IMR-90 (cell line): ENCODE results near the gene TBC1D10A. TPM values are rescaled to one million over a fixed set of nuclear protein-coding genes. Genes with fewer than 3 reads are reported as not detected.

ENCODE experiments used
- ATAC-seq: fragments of 200-7000 bp; cut with Tn5 transposase; 2 replicates; pipeline ENCODE4 v1.9.1; 2020; ENCODE audit warnings: low read depth, mild to moderate bottlenecking, moderate library complexity
- BruUV-seq: library from RNA; stranded (reverse); fragments of 400-500 nt; replicated peaks from 2 replicates; lab custom pipeline; 2021; lab: Mats Ljungman, UMichigan
- CTCF ChIA-PET: fragments of 300-600 bp; formaldehyde crosslinking; extraction: SDS; loops from one replicate; lab custom pipeline; 2021; ENCODE audit warnings: antibody characterized with exemption; lab: Yijun Ruan, JAX
- POLR2A ChIA-PET: fragments of 300-600 bp; sonication (Branson Sonifier 250); formaldehyde crosslinking; loops from one replicate; lab custom pipeline; 2022; ENCODE audit warnings: antibody characterized with exemption; ENCODE audit not compliant: unreplicated experiment; lab: Charles Lee
- DNase-seq: peaks from one replicate; pipeline ENCODE4 v3.0.0; 2013
- H2AFZ ChIP-seq: replicated peaks from 2 replicates; pipeline ENCODE3; 2013; ENCODE audit warnings: low read length, mild to moderate bottlenecking; ENCODE audit not compliant: poor library complexity
- H2AK5ac ChIP-seq: 2 replicates; pipeline ENCODE4 v1.6.1; 2013; ENCODE audit warnings: low read depth, low read length, inconsistent platforms
- H2AK9ac ChIP-seq: replicated peaks from 2 replicates; pipeline ENCODE3; 2013; ENCODE audit warnings: mild to moderate bottlenecking, low read depth, low read length, moderate library complexity; ENCODE audit not compliant: poor library complexity
- H2BK120ac ChIP-seq: 2 replicates; pipeline ENCODE4 v1.6.1; 2013; ENCODE audit warnings: low read depth, low read length, inconsistent platforms
- H2BK15ac ChIP-seq: 3 replicates; pipeline ENCODE4 v1.6.1; 2013; ENCODE audit warnings: low read depth, low read length, inconsistent platforms
- H2BK20ac ChIP-seq: 2 replicates; pipeline ENCODE4 v1.6.1; 2013; ENCODE audit warnings: low read depth, mild to moderate bottlenecking, inconsistent platforms, low read length, moderate library complexity
- H2BK5ac ChIP-seq: 2 replicates; pipeline ENCODE4 v1.6.1; 2013; ENCODE audit warnings: mild to moderate bottlenecking, low read depth, low read length, inconsistent platforms; ENCODE audit not compliant: poor library complexity, severe bottlenecking
- H3K14ac ChIP-seq: replicated peaks from 2 replicates; pipeline ENCODE4 v1.6.1; 2013; ENCODE audit warnings: low read depth, low read length, inconsistent platforms
- H3K18ac ChIP-seq: 2 replicates; pipeline ENCODE4 v1.6.1; 2013; ENCODE audit warnings: low read depth, low read length, control low read depth
- H3K23ac ChIP-seq: 2 replicates; pipeline ENCODE4 v1.6.1; 2013; ENCODE audit warnings: low read depth, low read length, inconsistent platforms
- H3K27ac ChIP-seq: 2 replicates; pipeline ENCODE4 v1.5.1; 2013; ENCODE audit warnings: mild to moderate bottlenecking, control low read depth, low read length; ENCODE audit not compliant: insufficient read depth
- H3K27me3 ChIP-seq: 2 replicates; pipeline ENCODE4 v1.6.1; 2013; ENCODE audit warnings: low read length; ENCODE audit not compliant: control insufficient read depth, insufficient read depth
- H3K36me3 ChIP-seq: 2 replicates; pipeline ENCODE4 v1.6.1; 2013; ENCODE audit warnings: low read length, mixed read lengths; ENCODE audit not compliant: control insufficient read depth, insufficient read depth
- H3K4ac ChIP-seq: 2 replicates; pipeline ENCODE4 v1.6.1; 2013; ENCODE audit warnings: low read depth, low read length, inconsistent platforms
- H3K4me1 ChIP-seq: 2 replicates; pipeline ENCODE4 v1.6.1; 2013; ENCODE audit warnings: low read length, mixed read lengths; ENCODE audit not compliant: control insufficient read depth, insufficient read depth
- H3K4me2 ChIP-seq: 2 replicates; pipeline ENCODE4 v1.6.1; 2013; ENCODE audit warnings: low read depth, mild to moderate bottlenecking, control low read depth, low read length, moderate library complexity
- H3K4me3 ChIP-seq: 2 replicates; pipeline ENCODE4 v1.5.1; 2013; ENCODE audit warnings: low read depth, mild to moderate bottlenecking, control low read depth, low read length, moderate library complexity; ENCODE audit not compliant: insufficient read depth
- H3K56ac ChIP-seq: 2 replicates; pipeline ENCODE4 v1.6.1; 2013; ENCODE audit warnings: low read length, inconsistent platforms; ENCODE audit not compliant: insufficient read depth; ENCODE audit errors: extremely low read depth
- H3K79me1 ChIP-seq, 2 experiments: 2 replicates each; pipeline ENCODE4 v1.6.1; 2013; ENCODE audit warnings: low read length in 2 of 2, inconsistent platforms in 1 of 2, low read depth in 1 of 2
- H3K9ac ChIP-seq: 2 replicates; pipeline ENCODE4 v1.6.1; 2013; ENCODE audit warnings: low read depth, low read length, control low read depth
- H3K9me1 ChIP-seq: 2 replicates; pipeline ENCODE4 v1.6.1; 2013; ENCODE audit warnings: low read length, inconsistent platforms; ENCODE audit not compliant: insufficient read depth
- H3K9me3 ChIP-seq: 2 replicates; pipeline ENCODE4 v1.6.1; 2013; ENCODE audit warnings: low read length; ENCODE audit not compliant: control insufficient read depth, insufficient read depth
- H4K20me1 ChIP-seq: 2 replicates; pipeline ENCODE4 v1.6.1; 2013; ENCODE audit warnings: low read length, inconsistent platforms; ENCODE audit not compliant: insufficient read depth
- H4K5ac ChIP-seq: 2 replicates; pipeline ENCODE4 v1.6.1; 2013; ENCODE audit warnings: mild to moderate bottlenecking, low read depth, low read length, control low read depth
- H4K8ac ChIP-seq, 2 experiments: 2 replicates each; pipeline ENCODE4 v1.6.1; 2013; ENCODE audit warnings: low read depth in 2 of 2, low read length in 2 of 2, control low read depth in 1 of 2, inconsistent platforms in 1 of 2
- H4K91ac ChIP-seq: 2 replicates; pipeline ENCODE4 v1.6.1; 2013; ENCODE audit warnings: low read depth, low read length, inconsistent platforms; ENCODE audit not compliant: insufficient read depth
- BHLHE40 ChIP-seq: fragments of 150-350 bp; IDR thresholded peaks from 2 replicates; pipeline ENCODE4 v1.6.1; 2016; ENCODE audit warnings: mild to moderate bottlenecking, low read depth, low read length
- CEBPB ChIP-seq: IDR thresholded peaks from 2 replicates; pipeline ENCODE4 v1.6.1; 2012; ENCODE audit warnings: low read depth, low read length, improper control_type of control experiment
- CHD1 ChIP-seq: IDR thresholded peaks from 2 replicates; pipeline ENCODE4 v1.6.1; 2012; ENCODE audit warnings: low read depth, low read length, improper control_type of control experiment
- FOS ChIP-seq: fragments of 150-350 bp; IDR thresholded peaks from 2 replicates; pipeline ENCODE4 v1.6.1; 2016; ENCODE audit warnings: low read depth, low read length
- NFE2L2 ChIP-seq: fragments of 150-350 bp; IDR thresholded peaks from 2 replicates; pipeline ENCODE4 v1.6.1; 2016; ENCODE audit warnings: low read depth, mild to moderate bottlenecking, low read length
- WGBS, 2 experiments: methylation state at CpG; one replicate each; pipeline versions ENCODE4 v1.1.5 to v1.1.7; 2013; ENCODE audit warnings: missing lambda C conversion rate in 2 of 2; ENCODE audit not compliant: insufficient read length in 1 of 2; ENCODE audit errors: extremely low coverage in 2 of 2; 5-methylcytosine and 5-hydroxymethylcytosine counted together
- dilution Hi-C: fragments of 300-500 bp; cut with HindIII; formaldehyde crosslinking; loops from one replicate; pipeline ENCODE4 v1.14.3; 2018; ENCODE audit warnings: low sequenced_read_pairs; ENCODE audit not compliant: unreplicated experiment
- in situ Hi-C: fragments of 300-500 bp; cut with MboI; formaldehyde crosslinking; loops from 3 replicates; pipeline ENCODE4 v1.14.3; 2019; ENCODE audit warnings: low sequenced_read_pairs, inconsistent platforms, mixed read lengths
- intact Hi-C: fragments of 100-400 bp; cut with micrococcal nuclease; formaldehyde crosslinking; loops from 2 replicates; pipeline ENCODE4 v1.10.0; 2022
- polyA plus RNA-seq, 3 experiments: library from polyadenylated mRNA; depleted of rRNA; stranded (reverse); fragments of >200 nt; gene quantifications; 2 replicates each; pipeline ENCODE4 v1.2.3, GENCODE V29; 2012; ENCODE audit warnings: low replicate concordance in 1 of 3
- total RNA-seq: library from RNA; depleted of rRNA; stranded (reverse); fragments of >200 nt; gene quantifications from 2 replicates; pipeline ENCODE4 v1.2.3, GENCODE V29; 2012
- TF ChIP-seq, protein P1 (sequence below): conservative IDR thresholded peaks from 2 replicates; pipeline ENCODE4 v1.5.1; 2012; ENCODE audit warnings: mild to moderate bottlenecking, low read depth, low read length, improper control_type of control experiment
- TF ChIP-seq, protein P2 (sequence below): fragments of 150-350 bp; IDR thresholded peaks from 2 replicates; pipeline ENCODE4 v1.6.1; 2016; ENCODE audit warnings: low read depth, mild to moderate bottlenecking, low read length, moderate library complexity, borderline replicate concordance

TBC1D10A gene
- total and polyA plus RNA-seq, 2 of the 4 experiments (the other 2 are of a cell fraction) = 16.3 to 33.1 TPM

DNA sequence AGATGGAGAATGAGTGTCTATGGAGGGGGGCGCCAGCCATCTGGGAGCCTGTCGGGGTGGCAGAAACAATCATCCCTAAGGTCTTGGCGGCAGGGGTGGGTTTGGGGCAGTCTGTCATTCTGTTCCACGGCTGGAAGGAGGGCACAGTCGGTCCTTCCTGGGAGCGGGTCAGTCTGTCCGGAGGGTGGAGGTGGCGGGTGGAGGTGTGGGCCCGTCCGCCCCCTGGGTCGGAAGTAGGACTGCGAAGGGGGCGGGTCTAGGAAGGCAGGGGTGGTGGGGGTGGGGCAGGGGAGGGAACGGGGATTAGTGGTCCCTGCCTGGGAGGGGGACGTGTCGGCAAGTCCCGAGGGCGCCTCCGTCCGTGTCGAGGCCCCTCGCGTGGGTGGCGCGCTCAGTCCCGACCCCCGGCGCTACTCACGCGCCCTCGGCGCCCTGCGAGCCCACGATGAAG, 461 bp downstream of the TBC1D10A start (continued):
- no peak for TF ChIP-seq BHLHE40

DNA sequence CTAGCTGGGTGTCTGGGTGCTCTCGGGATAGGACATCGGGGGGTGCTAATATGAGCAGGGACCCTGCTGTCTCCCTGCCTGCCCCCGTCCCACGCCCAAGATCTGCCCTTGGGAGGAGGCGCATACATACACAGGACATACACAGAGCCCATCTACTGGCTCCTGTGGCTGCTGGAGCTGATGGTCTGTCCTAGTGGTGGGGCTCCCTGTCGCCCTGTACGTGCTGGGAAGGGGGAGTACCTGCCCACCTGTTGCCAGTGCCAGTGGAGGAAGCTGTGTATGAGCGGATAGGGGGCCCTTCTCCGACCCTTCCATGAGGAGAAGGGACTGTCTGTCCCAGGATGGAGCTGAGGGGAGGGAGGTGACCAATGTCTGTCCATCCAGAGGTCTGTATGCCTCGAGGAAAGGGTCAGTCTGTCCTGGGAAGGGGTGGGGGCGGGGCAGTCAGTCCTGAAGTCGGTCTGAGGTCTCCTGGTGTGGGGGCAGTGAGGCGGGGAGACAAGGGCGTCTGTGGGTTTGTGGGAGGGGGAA, 952 bp downstream of the TBC1D10A start:
- Histone ChIP-seq H4K91ac (peak overlapping the region; percentile 30), H3K4me1 (peaks cover 26% of the 10 kb centered on the region), H3K14ac (peak overlapping the region; percentile 69), H3K9me1 (peaks cover 31% of the 10 kb centered on the region), H3K9me3 (no peaks in the 10 kb centered on the region), H2AK9ac (peak overlapping the region; percentile 90), H3K4ac (peak overlapping the region; percentile 64), H2BK120ac (no peak overlapping the region), H4K8ac (peak overlapping the region; percentile 5 to 71; a peak in 3 of 4 replicates), H4K5ac (peak overlapping the region; percentile 7; the same call in 1 of the 2 replicates), H3K23ac (peak overlapping the region; percentile 60; the same call in 1 of the 2 replicates), H4K20me1 (peaks cover 43% of the 10 kb centered on the region), H3K4me2 (peak overlapping the region; percentile 97), H3K79me1 (peaks cover 24 to 56% of the 10 kb centered on the region in 2 experiments), H3K9ac (peak overlapping the region; percentile 90), H3K4me3 (peak overlapping the region; percentile 97), H2BK5ac (peak overlapping the region; percentile 92), H3K27ac (peak overlapping the region; percentile 91), H2AK5ac (peak overlapping the region; percentile 90), H2BK20ac (no peak overlapping the region), H3K36me3 (peaks cover 8% of the 10 kb centered on the region), H3K56ac (peak overlapping the region; percentile 47; the same call in 1 of the 2 replicates), H2AFZ (peak overlapping the region; percentile 81), H2BK15ac (no peak overlapping the region; the same call in 2 of the 3 replicates), H3K18ac (peak overlapping the region; percentile 18), H3K27me3 (no peaks in the 10 kb centered on the region)
- BruUV-seq = no TSS peak
- POLR2A ChIA-PET = no interaction called here
- intact Hi-C loops (loop anchor here (2.0 kb wide), 1 partner anchor 37 kb away; the partner anchor contains the start of gene CASTOR1), dilution Hi-C loops (no loop called here), in situ Hi-C loops (no loop called here)
- 48% methylated on average over 2 of the region's 14 CpGs; no CpG with 5 or more reads in 1 of the 2 experiments for WGBS, 2 experiments
- TF ChIP-seq, protein P1, sequence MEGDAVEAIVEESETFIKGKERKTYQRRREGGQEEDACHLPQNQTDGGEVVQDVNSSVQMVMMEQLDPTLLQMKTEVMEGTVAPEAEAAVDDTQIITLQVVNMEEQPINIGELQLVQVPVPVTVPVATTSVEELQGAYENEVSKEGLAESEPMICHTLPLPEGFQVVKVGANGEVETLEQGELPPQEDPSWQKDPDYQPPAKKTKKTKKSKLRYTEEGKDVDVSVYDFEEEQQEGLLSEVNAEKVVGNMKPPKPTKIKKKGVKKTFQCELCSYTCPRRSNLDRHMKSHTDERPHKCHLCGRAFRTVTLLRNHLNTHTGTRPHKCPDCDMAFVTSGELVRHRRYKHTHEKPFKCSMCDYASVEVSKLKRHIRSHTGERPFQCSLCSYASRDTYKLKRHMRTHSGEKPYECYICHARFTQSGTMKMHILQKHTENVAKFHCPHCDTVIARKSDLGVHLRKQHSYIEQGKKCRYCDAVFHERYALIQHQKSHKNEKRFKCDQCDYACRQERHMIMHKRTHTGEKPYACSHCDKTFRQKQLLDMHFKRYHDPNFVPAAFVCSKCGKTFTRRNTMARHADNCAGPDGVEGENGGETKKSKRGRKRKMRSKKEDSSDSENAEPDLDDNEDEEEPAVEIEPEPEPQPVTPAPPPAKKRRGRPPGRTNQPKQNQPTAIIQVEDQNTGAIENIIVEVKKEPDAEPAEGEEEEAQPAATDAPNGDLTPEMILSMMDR = no peak
- TF ChIP-seq FOS (no peak), CEBPB (no peak), NFE2L2 (no peak), CHD1 (no peak), BHLHE40 (no peak)
- TF ChIP-seq, protein P2, sequence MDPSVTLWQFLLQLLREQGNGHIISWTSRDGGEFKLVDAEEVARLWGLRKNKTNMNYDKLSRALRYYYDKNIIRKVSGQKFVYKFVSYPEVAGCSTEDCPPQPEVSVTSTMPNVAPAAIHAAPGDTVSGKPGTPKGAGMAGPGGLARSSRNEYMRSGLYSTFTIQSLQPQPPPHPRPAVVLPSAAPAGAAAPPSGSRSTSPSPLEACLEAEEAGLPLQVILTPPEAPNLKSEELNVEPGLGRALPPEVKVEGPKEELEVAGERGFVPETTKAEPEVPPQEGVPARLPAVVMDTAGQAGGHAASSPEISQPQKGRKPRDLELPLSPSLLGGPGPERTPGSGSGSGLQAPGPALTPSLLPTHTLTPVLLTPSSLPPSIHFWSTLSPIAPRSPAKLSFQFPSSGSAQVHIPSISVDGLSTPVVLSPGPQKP = no peak
- ATAC-seq (no peak), DNase-seq (no peak)
- CTCF ChIA-PET = interaction anchor here (2.6 kb wide), 1 partner anchor 37 kb away, joined by 9 read pairs; the partner anchor contains the start of gene CASTOR1
